Sigmoid colon (tissue), 4 donors: ENCODE measurements around the gene IGLON5.

ENCODE experiments used
- CTCF ChIP-seq, 4 experiments: fragments of 450-650 bp in 3 of 4; fragments of 200-600 bp in 1 of 4; IDR thresholded peaks; one replicate each; pipeline ENCODE4 v1.5.1; 2016 to 2019; ENCODE audit warnings: antibody characterized with exemption in 4 of 4, mild to moderate bottlenecking in 3 of 4, moderate library complexity in 2 of 4
- EP300 ChIP-seq, 4 donors: sonication (generic); formaldehyde crosslinking; IDR thresholded peaks; one replicate each; pipeline ENCODE4 v1.6.1; 2017; ENCODE audit warnings: antibody characterized with exemption in 4 of 4
- POLR2AphosphoS5 ChIP-seq, 4 donors: sonication (generic); formaldehyde crosslinking; IDR thresholded peaks; one replicate each; pipeline ENCODE4 v1.6.1; 2017; ENCODE audit warnings: antibody characterized with exemption in 4 of 4

- TF ChIP-seq EP300 (IDR thresholded peaks at IDR 0.05), result no peak
- no peak for TF ChIP-seq CTCF (IDR thresholded peaks at IDR 0.05)
- TF ChIP-seq POLR2AphosphoS5 (IDR thresholded peaks at IDR 0.05), result no peak
Observed at GRCh38 chr19:51331193-51331592, 19.7 kb downstream of the IGLON5 start.
